Fibroblast of gingiva (primary cell): ENCODE data around the gene TRUB2.

Experiments used
- DNase-seq: peaks from one replicate; pipeline ENCODE4 v3.0.0-alpha.2; 2011; ENCODE audit warnings: low read depth

The TRUB2 gene

GRCh38 chr9:128266868-128267590, 55.2 kb downstream of the TRUB2 start:
- DNase-seq, result no peak

- no peak for DNase-seq
Measured at GRCh38 chr9:128265348-128265847, 56.8 kb downstream of the TRUB2 start.

- DNase-seq, result no peak
Measured at GRCh38 chr9:128262687-128263086, 59.6 kb downstream of the TRUB2 start.

DNA sequence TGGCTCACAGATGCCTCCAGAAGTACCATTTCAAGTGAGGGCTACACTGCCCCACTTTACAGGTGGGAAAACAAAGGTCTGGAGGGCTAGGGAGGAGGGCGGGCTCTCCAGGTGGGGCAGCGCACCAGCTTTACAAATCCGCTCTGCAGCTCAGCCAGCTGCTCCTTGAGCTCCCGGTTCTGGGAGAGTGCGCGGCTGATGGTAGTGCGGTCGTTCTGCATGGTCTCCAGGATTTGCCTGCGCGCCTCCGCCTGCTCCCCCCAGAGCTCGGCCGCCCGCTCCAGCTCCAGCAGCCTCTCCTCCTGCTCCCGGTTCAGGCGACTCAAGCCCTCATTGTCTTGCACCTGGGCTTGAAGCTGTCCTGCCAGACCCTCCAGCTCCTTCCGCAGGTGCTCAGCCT, 61.9 kb downstream of the TRUB2 start:
- no peak for DNase-seq

GRCh38 chr9:128259156-128259555, 63.1 kb downstream of the TRUB2 start:
- DNase-seq, result no peak

DNA sequence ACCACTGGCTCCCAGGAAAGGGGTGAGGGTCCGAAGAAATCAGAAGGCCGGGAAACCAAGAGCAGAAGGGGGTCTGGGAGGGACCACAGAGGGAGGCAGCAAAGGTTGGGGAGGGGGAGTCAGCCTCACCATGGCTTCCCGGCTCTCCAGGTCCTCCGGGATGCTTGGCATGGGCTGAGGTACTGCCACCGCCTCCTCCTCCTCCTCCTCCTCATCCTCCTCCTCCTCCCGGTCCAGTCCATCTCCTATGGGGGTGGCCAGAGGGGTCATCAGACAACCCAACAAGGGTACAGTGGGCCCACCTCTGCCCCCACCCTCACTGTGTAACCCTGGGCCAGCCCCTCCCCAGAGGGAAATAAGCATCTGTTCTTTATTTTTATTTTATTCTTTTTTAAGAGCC, 63.9 kb downstream of the TRUB2 start:
- DNase-seq, result no peak

- no peak for DNase-seq
Measured at GRCh38 chr9:128257907-128258306, 64.3 kb downstream of the TRUB2 start.

DNA sequence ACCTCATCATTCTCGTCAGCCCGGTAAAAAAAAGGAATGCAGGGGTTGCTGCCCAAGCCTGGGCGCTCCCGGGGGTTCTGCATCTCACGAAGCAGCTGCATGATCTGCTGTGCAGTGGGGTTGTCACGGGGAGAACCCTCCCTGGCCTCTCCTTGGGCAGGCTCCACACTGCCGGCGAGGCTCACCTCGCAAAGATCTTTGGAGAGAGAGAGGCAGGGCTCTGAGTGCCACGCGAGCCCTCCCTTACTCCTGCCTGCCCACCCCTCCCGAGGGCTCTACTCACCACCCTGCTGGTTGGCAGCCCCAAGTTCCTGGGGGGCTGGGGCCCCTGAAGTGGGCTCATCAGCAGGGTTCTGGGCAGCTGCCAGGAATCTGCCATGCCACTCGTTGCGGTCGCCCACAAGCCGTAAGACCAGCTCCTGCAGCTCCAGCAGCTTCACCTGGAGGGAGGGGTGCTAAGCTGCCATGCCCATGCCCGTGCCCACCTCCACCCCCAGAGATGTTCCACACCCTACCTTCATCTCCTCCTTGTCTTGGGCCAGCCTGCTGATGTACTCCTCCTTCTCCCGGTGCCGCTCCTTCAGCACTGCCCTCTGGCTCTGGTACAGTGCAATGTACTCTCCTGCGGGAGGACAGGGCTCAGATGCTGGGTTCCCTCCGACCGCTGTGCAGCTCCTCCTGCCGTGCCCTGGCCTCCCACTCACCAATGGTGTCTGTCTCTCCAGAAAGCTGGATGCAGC, 65.0 kb downstream of the TRUB2 start:
- DNase-seq, result no peak
